ENCODE data around the gene CCDC183. TPM values are rescaled to one million over a fixed set of nuclear protein-coding genes. Genes with fewer than 3 reads are reported as not detected.
"Not testable (repeated sequence)": the region's sequence is repeated elsewhere in the genome, so short reads cannot be mapped to it uniquely, and the experiment has no call there.

The CCDC183 gene
- total RNA-seq, 1 experiment from 2014 or later, result 1.1 TPM

GRCh38 chr9:136802321-136802720 lies 6.2 kb downstream of the CCDC183 start:
- WGBS (ENCODE audit: extremely low coverage, insufficient read length, low lambda C conversion rate), result no CpG with 5 or more reads among the region's 6 CpGs
- H3K4me3 Mint-ChIP-seq, result no peak overlapping the region
- H2BK5ac ChIP-seq (ENCODE audit: insufficient read length, low read length), result no peak overlapping the region
- H3K27me3 Mint-ChIP-seq (ENCODE audit: low read depth), result peaks cover 40% of the 10 kb centered on the region
- H3K79me2 ChIP-seq (ENCODE audit: insufficient read depth, low read length), result no peaks in the 10 kb centered on the region
- H4K8ac ChIP-seq (replicated peaks; ENCODE audit: insufficient read length, low read depth, low read length), result no peak overlapping the region
- H3K27me3 ChIP-seq (ENCODE audit: insufficient read depth, low read length), result no peaks in the 10 kb centered on the region; the same call in 1 of the 2 replicates
- no peaks in the 10 kb centered on the region for H3K79me1 ChIP-seq (ENCODE audit: insufficient read depth, low read depth, low read length, poor library complexity, severe bottlenecking)
- H2AFZ ChIP-seq (ENCODE audit: low read length), result no peak overlapping the region
- H2BK120ac ChIP-seq (ENCODE audit: low read depth, low read length, poor library complexity, severe bottlenecking), result no peak overlapping the region
- H2BK15ac ChIP-seq (ENCODE audit: low read depth, low read length), result no peak overlapping the region
- H2AK5ac ChIP-seq (ENCODE audit: insufficient read length, low read length), result no peak overlapping the region
- H4K20me1 ChIP-seq (ENCODE audit: control insufficient read depth, insufficient read depth, insufficient read length), result peaks cover 4% of the 10 kb centered on the region
- H3K9me3 ChIP-seq (ENCODE audit: control insufficient read depth, low read depth, low read length), result no peaks in the 10 kb centered on the region
- no peak overlapping the region for H3K9ac ChIP-seq (ENCODE audit: extremely low read depth, insufficient read length, low read length)
- peaks cover 22% of the 10 kb centered on the region for H3K23me2 ChIP-seq (ENCODE audit: insufficient read length, low read depth, low read length, poor library complexity, severe bottlenecking)
- H3K9me3 Mint-ChIP-seq, result no peaks in the 10 kb centered on the region
- H3K4me2 ChIP-seq (ENCODE audit: insufficient read depth, insufficient read length, low read length), result no peak overlapping the region
- H3K23ac ChIP-seq (ENCODE audit: insufficient read length, low read depth, low read length), result no peak overlapping the region
- H3K27ac Mint-ChIP-seq, result no peak overlapping the region
- H3K4ac ChIP-seq (ENCODE audit: low read depth, low read length), result no peak overlapping the region
- no peak overlapping the region for H3K18ac ChIP-seq (ENCODE audit: insufficient read length, low read depth, low read length)
- no peak for DNase-seq
- no peak overlapping the region for H3K56ac ChIP-seq (ENCODE audit: insufficient read length, low read depth, low read length)
- no peak overlapping the region for H4K5ac ChIP-seq (ENCODE audit: insufficient read length, low read depth, low read length)
- TF ChIP-seq, protein P1, sequence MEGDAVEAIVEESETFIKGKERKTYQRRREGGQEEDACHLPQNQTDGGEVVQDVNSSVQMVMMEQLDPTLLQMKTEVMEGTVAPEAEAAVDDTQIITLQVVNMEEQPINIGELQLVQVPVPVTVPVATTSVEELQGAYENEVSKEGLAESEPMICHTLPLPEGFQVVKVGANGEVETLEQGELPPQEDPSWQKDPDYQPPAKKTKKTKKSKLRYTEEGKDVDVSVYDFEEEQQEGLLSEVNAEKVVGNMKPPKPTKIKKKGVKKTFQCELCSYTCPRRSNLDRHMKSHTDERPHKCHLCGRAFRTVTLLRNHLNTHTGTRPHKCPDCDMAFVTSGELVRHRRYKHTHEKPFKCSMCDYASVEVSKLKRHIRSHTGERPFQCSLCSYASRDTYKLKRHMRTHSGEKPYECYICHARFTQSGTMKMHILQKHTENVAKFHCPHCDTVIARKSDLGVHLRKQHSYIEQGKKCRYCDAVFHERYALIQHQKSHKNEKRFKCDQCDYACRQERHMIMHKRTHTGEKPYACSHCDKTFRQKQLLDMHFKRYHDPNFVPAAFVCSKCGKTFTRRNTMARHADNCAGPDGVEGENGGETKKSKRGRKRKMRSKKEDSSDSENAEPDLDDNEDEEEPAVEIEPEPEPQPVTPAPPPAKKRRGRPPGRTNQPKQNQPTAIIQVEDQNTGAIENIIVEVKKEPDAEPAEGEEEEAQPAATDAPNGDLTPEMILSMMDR (conservative IDR thresholded peaks at IDR 0.05), result no peak
- no peak overlapping the region for H2BK12ac ChIP-seq (ENCODE audit: insufficient read length, low read depth, low read length)
- no peak overlapping the region for H4K91ac ChIP-seq (ENCODE audit: insufficient read length, low read depth, low read length)
- peaks cover 10 to 21% of the 10 kb centered on the region in 2 experiments for H3K4me1 Mint-ChIP-seq
- peaks cover 9 to 22% (median 15%) of the 10 kb centered on the region in 3 experiments; a peak in 6 of 7 replicates for H3K36me3 Mint-ChIP-seq (ENCODE audit: insufficient read depth in 1 of 3, low read depth in 3 of 3)
- no peak overlapping the region for H2BK20ac ChIP-seq (ENCODE audit: low read depth, low read length, poor library complexity, severe bottlenecking)
- no peaks in the 10 kb centered on the region; the same call in 1 of the 2 replicates for H3K4me1 ChIP-seq (ENCODE audit: insufficient read depth, low read length)
- H3K14ac ChIP-seq (ENCODE audit: insufficient read depth, low read length), result no peak overlapping the region
- no peak overlapping the region for H3K27ac ChIP-seq (ENCODE audit: insufficient read length, low read depth, low read length)
- no peak overlapping the region for H3T11ph ChIP-seq (ENCODE audit: low read length)

- not testable (repeated sequence) for DNase-seq; H3K27ac Mint-ChIP-seq; H3K23ac ChIP-seq (ENCODE audit: insufficient read length, low read depth, low read length)
These were observed 6.9 kb downstream of the CCDC183 start for GRCh38 chr9:136803009-136803550.

More at GRCh38 chr9:136803009-136803550, 6.9 kb downstream of the CCDC183 start:
- no CpG with 5 or more reads among the region's 9 CpGs for WGBS (ENCODE audit: extremely low coverage, insufficient read length, low lambda C conversion rate)
- H3K14ac ChIP-seq (ENCODE audit: insufficient read depth, low read length); H3K27me3 ChIP-seq (ENCODE audit: insufficient read depth, low read length); H4K8ac ChIP-seq (replicated peaks; ENCODE audit: insufficient read length, low read depth, low read length); H3K9ac ChIP-seq (ENCODE audit: extremely low read depth, insufficient read length, low read length); H4K20me1 ChIP-seq (ENCODE audit: control insufficient read depth, insufficient read depth, insufficient read length); H3K56ac ChIP-seq (ENCODE audit: insufficient read length, low read depth, low read length); H3K4me1 ChIP-seq (ENCODE audit: insufficient read depth, low read length); H2BK12ac ChIP-seq (ENCODE audit: insufficient read length, low read depth, low read length); H3K18ac ChIP-seq (ENCODE audit: insufficient read length, low read depth, low read length); H3K9me3 Mint-ChIP-seq; H2AK5ac ChIP-seq (ENCODE audit: insufficient read length, low read length); H2BK15ac ChIP-seq (ENCODE audit: low read depth, low read length); H2BK20ac ChIP-seq (ENCODE audit: low read depth, low read length, poor library complexity, severe bottlenecking); H3K79me2 ChIP-seq (ENCODE audit: insufficient read depth, low read length); H4K5ac ChIP-seq (ENCODE audit: insufficient read length, low read depth, low read length); H3K27ac ChIP-seq (ENCODE audit: insufficient read length, low read depth, low read length); H3K9me3 ChIP-seq (ENCODE audit: control insufficient read depth, low read depth, low read length); H3T11ph ChIP-seq (ENCODE audit: low read length); H2BK5ac ChIP-seq (ENCODE audit: insufficient read length, low read length); H3K4ac ChIP-seq (ENCODE audit: low read depth, low read length); H2AFZ ChIP-seq (ENCODE audit: low read length); H3K4me2 ChIP-seq (ENCODE audit: insufficient read depth, insufficient read length, low read length); H4K91ac ChIP-seq (ENCODE audit: insufficient read length, low read depth, low read length); H3K79me1 ChIP-seq (ENCODE audit: insufficient read depth, low read depth, low read length, poor library complexity, severe bottlenecking); H2BK120ac ChIP-seq (ENCODE audit: low read depth, low read length, poor library complexity, severe bottlenecking); H3K4me3 Mint-ChIP-seq: not testable (repeated sequence)
- Mint-ChIP-seq H3K4me1 (peaks cover 10 to 21% of the 10 kb centered on the region in 2 experiments), H3K27me3 (ENCODE audit: low read depth) (peaks cover 33% of the 10 kb centered on the region), H3K36me3 (ENCODE audit: insufficient read depth in 1 of 3, low read depth in 3 of 3) (peaks cover 9 to 22% (median 15%) of the 10 kb centered on the region in 3 experiments; a peak in 6 of 7 replicates)
- H3K23me2 ChIP-seq (ENCODE audit: insufficient read length, low read depth, low read length, poor library complexity, severe bottlenecking), result peaks cover 22% of the 10 kb centered on the region
